ENCODE data around the gene DNAJC13. TPM values are rescaled to one million over a fixed set of nuclear protein-coding genes. Genes with fewer than 3 reads are reported as not detected.
"Not testable (repeated sequence)": the region's sequence is repeated elsewhere in the genome, so short reads cannot be mapped to it uniquely, and the experiment has no call there.

Gene DNAJC13
- total and polyA plus RNA-seq, 8 donors: 3.8 to 23.2 (median 11.6) TPM

DNA sequence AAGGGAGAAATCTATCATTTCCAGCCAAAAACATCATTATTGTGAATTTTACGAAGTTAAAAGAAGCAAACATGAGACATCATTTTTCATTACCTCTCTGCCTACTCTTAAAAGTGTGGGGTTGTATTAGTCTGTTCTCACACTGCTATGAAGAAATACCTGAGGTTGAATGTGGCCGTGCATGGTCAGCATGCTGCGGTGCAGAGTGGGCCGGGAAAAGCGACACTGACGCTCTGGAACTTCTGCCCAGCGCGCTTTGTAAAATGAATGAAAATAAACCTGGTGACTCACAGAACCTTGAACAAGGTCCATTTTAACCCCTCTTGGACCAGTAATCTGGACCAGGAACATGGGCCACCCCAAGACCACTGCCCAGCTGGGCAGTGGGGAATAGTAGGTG is 31.0 kb upstream of the DNAJC13 start:
- H3K9me3 ChIP-seq: no peaks in the 10 kb centered on the region
- no peaks in the 10 kb centered on the region for H3K36me3 ChIP-seq
- no peak for DNase-seq
- no peak for ATAC-seq
- TF ChIP-seq, protein P1, sequence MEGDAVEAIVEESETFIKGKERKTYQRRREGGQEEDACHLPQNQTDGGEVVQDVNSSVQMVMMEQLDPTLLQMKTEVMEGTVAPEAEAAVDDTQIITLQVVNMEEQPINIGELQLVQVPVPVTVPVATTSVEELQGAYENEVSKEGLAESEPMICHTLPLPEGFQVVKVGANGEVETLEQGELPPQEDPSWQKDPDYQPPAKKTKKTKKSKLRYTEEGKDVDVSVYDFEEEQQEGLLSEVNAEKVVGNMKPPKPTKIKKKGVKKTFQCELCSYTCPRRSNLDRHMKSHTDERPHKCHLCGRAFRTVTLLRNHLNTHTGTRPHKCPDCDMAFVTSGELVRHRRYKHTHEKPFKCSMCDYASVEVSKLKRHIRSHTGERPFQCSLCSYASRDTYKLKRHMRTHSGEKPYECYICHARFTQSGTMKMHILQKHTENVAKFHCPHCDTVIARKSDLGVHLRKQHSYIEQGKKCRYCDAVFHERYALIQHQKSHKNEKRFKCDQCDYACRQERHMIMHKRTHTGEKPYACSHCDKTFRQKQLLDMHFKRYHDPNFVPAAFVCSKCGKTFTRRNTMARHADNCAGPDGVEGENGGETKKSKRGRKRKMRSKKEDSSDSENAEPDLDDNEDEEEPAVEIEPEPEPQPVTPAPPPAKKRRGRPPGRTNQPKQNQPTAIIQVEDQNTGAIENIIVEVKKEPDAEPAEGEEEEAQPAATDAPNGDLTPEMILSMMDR (IDR thresholded peaks at IDR 0.05): no peak
- H3K4me3 ChIP-seq: no peak overlapping the region
- H3K27me3 ChIP-seq: no peaks in the 10 kb centered on the region
- H3K27ac ChIP-seq: no peak overlapping the region
- WGBS, 2 donors: 79 to 89% methylated on average over 8 of the region's 8 CpGs
- intact Hi-C loops (cut with DNase I): no loop called here
- FAIRE-seq: no peak
- no peaks in the 10 kb centered on the region for H3K4me1 ChIP-seq

DNA sequence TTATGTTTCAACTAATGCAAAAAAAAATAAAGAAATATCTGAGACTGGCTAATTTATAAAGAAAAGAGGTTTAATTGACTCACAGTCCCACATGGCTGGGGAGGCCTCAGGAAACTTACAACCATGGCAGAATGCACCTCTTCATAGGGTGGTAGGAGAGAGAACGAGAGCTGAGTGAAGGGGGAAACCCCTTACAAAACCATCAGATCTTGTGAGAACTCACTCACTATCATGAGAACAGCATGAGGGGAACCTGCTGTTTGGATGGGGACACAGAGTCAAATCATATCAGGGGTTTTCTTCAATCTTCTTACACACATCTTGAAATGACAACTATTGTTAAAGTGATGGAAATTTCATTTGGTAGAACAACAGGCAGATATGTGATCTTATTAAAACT is 24.6 kb upstream of the DNAJC13 start:
- not testable (repeated sequence) for H3K9me3 ChIP-seq, H3K4me3 ChIP-seq, ATAC-seq, H3K4me1 ChIP-seq, H3K27ac ChIP-seq, FAIRE-seq, H3K36me3 ChIP-seq, H3K27me3 ChIP-seq, DNase-seq
- WGBS, 2 donors: 79 to 84% methylated on average over 1 of the region's 1 CpG
- intact Hi-C loops (cut with DNase I): loop anchor here in 1 of 3 donors (10.0 kb wide), 1 partner anchor 598 kb away; no protein-coding TSS in a partner anchor

DNA sequence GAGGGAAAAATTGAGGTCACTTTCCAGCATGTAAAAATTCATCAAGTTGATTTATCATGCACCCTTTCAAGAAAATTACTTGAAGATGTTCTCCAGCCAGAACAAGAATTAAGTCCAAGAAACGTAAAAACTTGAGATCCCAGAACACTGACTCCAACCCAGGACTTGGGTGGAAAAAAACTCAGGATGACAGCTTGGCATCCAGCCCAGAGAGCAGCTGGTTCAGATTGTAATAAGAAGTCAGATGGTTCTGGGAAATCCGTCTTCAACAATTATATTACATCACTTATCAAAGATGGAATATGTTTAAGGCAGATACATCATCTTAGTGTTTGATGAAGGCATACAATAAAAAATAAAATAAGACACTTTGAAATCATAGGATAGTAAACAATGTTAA is 23.0 kb upstream of the DNAJC13 start:
- H3K9me3 ChIP-seq: no peaks in the 10 kb centered on the region
- TF ChIP-seq, protein P1 (IDR thresholded peaks at IDR 0.05): no peak

DNA sequence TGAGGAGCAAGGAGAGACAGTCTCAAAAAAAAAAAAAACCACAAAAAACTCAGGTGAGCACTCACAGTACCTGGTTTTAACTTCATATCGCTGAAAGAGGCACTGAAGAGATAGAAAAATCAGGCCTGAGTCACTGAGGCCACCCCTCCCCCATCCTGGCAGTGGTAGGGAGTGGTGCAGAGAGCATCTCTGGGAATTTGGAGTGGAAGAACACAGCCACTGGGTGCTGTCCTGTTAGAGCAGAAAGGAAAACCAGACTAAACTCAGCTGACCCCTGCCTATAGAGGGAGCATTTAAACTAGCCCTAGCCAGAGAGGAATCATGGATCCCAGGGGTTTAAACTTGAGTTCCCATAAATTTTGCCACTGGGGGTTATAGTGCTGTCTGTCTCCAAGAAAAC is 22.2 kb upstream of the DNAJC13 start:
- no peak for FAIRE-seq

More for the DNA sequence above, 23.0 kb upstream of the DNAJC13 start:
- Histone ChIP-seq H3K36me3 (no peaks in the 10 kb centered on the region), H3K4me3 (no peak overlapping the region), H3K27me3 (no peaks in the 10 kb centered on the region), H3K4me1 (no peaks in the 10 kb centered on the region), H3K27ac (no peak overlapping the region)
- intact Hi-C loops (cut with DNase I): loop anchor here in 1 of 3 donors (10.0 kb wide), 1 partner anchor 600 kb away; no protein-coding TSS in a partner anchor
- FAIRE-seq: no peak
- no peak for ATAC-seq
- WGBS, 2 donors: 27% methylated on average over 2 of the region's 2 CpGs
- DNase-seq: no peak

DNA sequence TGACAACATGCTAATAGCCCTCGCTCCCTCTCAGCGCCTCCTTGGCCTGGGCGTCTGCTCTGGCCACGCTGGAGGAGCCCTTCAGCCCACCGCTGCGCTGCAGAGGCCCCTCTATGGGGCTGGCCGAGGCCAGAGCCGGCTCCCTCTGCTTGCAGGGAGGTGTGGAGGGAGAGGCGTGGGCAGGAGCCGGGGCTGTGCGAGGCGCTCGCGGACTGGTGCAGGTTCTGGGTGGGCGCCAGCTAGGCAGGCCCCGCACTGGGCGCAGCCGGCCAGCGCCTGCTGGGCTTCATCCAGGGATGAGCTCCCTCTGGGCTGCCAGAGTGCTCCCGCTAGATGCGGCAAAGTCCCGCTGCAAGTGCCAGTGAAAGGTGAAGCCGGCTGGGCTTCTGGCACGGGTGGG is 21.0 kb upstream of the DNAJC13 start:
- Histone ChIP-seq H3K36me3 (no peaks in the 10 kb centered on the region), H3K4me1 (no peaks in the 10 kb centered on the region), H3K27ac (no peak overlapping the region), H3K4me3 (no peak overlapping the region), H3K27me3 (no peaks in the 10 kb centered on the region), H3K9me3 (no peaks in the 10 kb centered on the region)
- DNase-seq: peak in 2 of 6 donors; percentile 17 to 57
- no peak for ATAC-seq
- FAIRE-seq: no peak
- TF ChIP-seq, protein P1 (IDR thresholded peaks at IDR 0.05): no peak
- intact Hi-C loops (cut with DNase I): loop anchor here in 1 of 3 donors (10.0 kb wide), 1 partner anchor 601 kb away; no protein-coding TSS in a partner anchor
- WGBS, 2 donors: 91 to 92% methylated on average over 24 of the region's 24 CpGs

More for the DNA sequence above, 22.2 kb upstream of the DNAJC13 start:
- no peak overlapping the region for H3K27ac ChIP-seq
- no peak for DNase-seq
- no peaks in the 10 kb centered on the region for H3K4me1 ChIP-seq
- no peak overlapping the region for H3K4me3 ChIP-seq
- intact Hi-C loops (cut with DNase I): loop anchor here in 1 of 3 donors (10.0 kb wide), 1 partner anchor 600 kb away; no protein-coding TSS in a partner anchor
- no peaks in the 10 kb centered on the region for H3K36me3 ChIP-seq
- ATAC-seq: no peak
- H3K27me3 ChIP-seq: no peaks in the 10 kb centered on the region
- no peaks in the 10 kb centered on the region for H3K9me3 ChIP-seq
- 76 to 77% methylated on average over 1 of the region's 1 CpG for WGBS, 2 donors
- TF ChIP-seq, protein P1 (IDR thresholded peaks at IDR 0.05): no peak

DNA sequence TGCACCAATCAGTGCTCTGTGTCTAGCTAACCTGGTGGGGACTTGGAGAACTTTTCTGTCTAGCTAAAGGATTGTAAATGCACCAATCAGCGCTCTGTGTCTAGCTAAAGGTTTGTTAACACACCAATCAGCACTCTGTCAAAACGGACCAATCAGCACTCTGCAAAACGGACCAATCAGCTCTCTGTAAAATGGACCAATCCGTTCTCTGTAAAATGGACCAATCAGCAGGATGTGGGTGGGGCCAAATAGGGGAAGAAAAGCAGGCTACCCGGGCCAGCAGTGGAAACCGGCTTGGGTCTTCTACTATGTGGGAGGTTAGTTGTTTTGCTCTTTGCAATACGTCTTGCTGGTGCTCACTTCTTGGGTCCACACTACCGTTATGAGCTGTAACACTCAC is 20.5 kb upstream of the DNAJC13 start:
- FAIRE-seq, H3K4me1 ChIP-seq, H3K27me3 ChIP-seq, H3K9me3 ChIP-seq, H3K27ac ChIP-seq, H3K4me3 ChIP-seq, H3K36me3 ChIP-seq, DNase-seq, ATAC-seq: not testable (repeated sequence)
- intact Hi-C loops (cut with DNase I): loop anchor here in 1 of 3 donors (10.0 kb wide), 1 partner anchor 602 kb away; no protein-coding TSS in a partner anchor
- 75 to 77% methylated on average over 8 of the region's 8 CpGs for WGBS, 2 donors

All from pancreas (tissue), 10 donors.